ENCODE data around the gene SERHL2.

SERHL2 gene

GRCh38 chr22:42623301-42623751 lies 69.6 kb downstream of the SERHL2 start:
- H3K4me1 ChIP-seq (ENCODE audit: insufficient read depth, poor library complexity, severe bottlenecking), result peaks cover 13% of the 10 kb centered on the region
- H3K27ac ChIP-seq (ENCODE audit: poor library complexity, severe bottlenecking), result no peak overlapping the region
- H3K9me3 ChIP-seq (ENCODE audit: severe bottlenecking), result no peaks in the 10 kb centered on the region
- H3K4me3 ChIP-seq (ENCODE audit: severe bottlenecking), result no peak overlapping the region
- H3K27me3 ChIP-seq (ENCODE audit: insufficient read depth, poor library complexity, severe bottlenecking), result no peaks in the 10 kb centered on the region
- DNase-seq (ENCODE audit: low spot score), result no peak
- H3K36me3 ChIP-seq (ENCODE audit: low read depth), result peaks cover 51% of the 10 kb centered on the region
- no peak for TF ChIP-seq CTCF (IDR thresholded peaks at IDR 0.05; ENCODE audit: poor library complexity, severe bottlenecking)
- ATAC-seq (ENCODE audit: low read depth), result no peak
